Measurements from ENCODE around the gene ADAMTS2.
A peak's percentile ranks its signal among the peaks of the same experiment; 100 is the strongest.
"Not testable (repeated sequence)": the region's sequence is repeated elsewhere in the genome, so short reads cannot be mapped to it uniquely, and the experiment has no call there.

The ADAMTS2 gene

DNA sequence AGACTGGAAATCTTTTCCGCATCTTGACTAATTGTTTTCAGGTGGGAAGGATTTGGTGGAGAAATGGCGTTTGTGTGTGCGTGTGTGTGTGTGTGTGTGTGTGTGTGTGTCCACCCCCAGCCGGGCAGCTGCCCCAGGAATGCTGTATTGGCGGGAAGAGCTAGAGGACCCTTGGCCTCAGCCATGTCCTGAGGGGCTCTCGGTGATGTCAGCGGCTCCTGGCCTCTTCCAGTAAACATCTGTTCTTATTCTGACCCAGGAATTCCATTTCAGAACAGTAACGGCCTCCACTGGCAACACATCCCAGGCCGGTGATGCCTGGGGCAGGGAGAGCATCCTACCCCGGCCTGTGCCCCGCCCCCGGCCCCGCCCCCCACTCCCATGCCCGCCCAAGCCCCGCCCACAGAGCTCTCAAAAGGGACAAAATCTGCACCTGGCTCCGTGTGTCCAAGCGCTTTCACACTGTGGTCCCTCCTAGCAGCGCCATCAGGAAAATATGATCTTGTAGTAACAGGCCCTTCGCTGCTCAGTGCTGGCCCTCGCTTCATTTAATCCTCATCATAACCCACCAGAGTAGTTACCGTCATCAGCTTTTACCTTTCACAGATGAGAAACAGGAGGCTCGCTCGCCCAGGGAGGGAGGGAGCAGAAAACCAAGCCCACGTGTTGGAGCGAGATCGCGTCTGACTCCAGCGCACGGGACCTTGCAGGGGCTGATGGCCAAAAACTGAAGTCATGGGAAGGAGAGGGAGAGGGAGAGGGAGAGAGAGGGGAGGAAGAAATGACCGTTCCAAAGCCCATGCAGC, 18.9 kb downstream of the ADAMTS2 start:
- no peaks in the 10 kb centered on the region for H3K36me3 ChIP-seq (ENCODE audit: control insufficient read depth, low read depth, low read length)
- H3K27ac ChIP-seq (ENCODE audit: low read length): no peak overlapping the region
- no peaks in the 10 kb centered on the region for H3K4me1 ChIP-seq (ENCODE audit: control insufficient read depth, low read depth, low read length)
- no peaks in the 10 kb centered on the region for H3K9me3 ChIP-seq (ENCODE audit: control insufficient read depth, low read depth, low read length)
- H3K9ac ChIP-seq (ENCODE audit: low read length): no peak overlapping the region
- H3K4me3 ChIP-seq (ENCODE audit: low read length): peak overlapping the region; percentile 73
- peaks cover 14% of the 10 kb centered on the region for H3K27me3 ChIP-seq (ENCODE audit: control insufficient read depth, insufficient read depth, low read length)

GRCh38 chr5:179325296-179326031, 19.8 kb downstream of the ADAMTS2 start:
- Histone ChIP-seq H3K27me3 (ENCODE audit: control insufficient read depth, insufficient read depth, low read length) (peaks cover 14% of the 10 kb centered on the region), H3K4me3 (ENCODE audit: low read length) (no peak overlapping the region), H3K27ac (ENCODE audit: low read length) (no peak overlapping the region), H3K36me3 (ENCODE audit: control insufficient read depth, low read depth, low read length) (no peaks in the 10 kb centered on the region), H3K4me1 (ENCODE audit: control insufficient read depth, low read depth, low read length) (no peaks in the 10 kb centered on the region), H3K9ac (ENCODE audit: low read length) (no peak overlapping the region), H3K9me3 (ENCODE audit: control insufficient read depth, low read depth, low read length) (no peaks in the 10 kb centered on the region)

DNA sequence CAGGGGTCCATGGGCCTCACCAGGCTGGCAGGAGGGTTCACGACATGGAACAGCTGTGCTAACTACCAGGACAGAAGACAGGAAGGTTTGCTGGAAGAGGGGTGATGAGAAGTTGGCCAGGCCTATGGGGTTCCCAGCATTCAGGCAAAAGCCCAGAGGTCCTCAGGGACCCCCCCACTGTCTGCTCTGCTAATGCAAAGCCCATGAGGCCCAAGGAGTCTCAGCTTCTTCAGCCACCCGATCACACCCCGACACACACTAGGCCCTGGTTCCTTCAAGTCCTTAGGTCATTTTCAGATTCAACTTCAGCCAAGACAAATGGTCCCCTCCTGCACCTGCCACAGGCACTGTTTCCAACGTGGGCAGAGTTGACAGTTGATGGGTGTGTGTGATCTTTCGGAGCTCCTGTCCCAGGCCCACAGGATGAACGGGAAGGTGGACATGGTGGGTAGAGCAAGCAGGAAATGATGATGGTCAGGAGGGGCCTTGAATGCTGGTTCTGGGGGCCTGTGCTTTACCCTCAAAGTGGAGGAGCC, 20.4 kb downstream of the ADAMTS2 start:
- no peak overlapping the region for H3K9ac ChIP-seq (ENCODE audit: low read length)
- no peaks in the 10 kb centered on the region for H3K9me3 ChIP-seq (ENCODE audit: control insufficient read depth, low read depth, low read length)
- no peak overlapping the region for H3K4me3 ChIP-seq (ENCODE audit: low read length)
- peaks cover 14% of the 10 kb centered on the region for H3K27me3 ChIP-seq (ENCODE audit: control insufficient read depth, insufficient read depth, low read length)
- no peak overlapping the region for H3K27ac ChIP-seq (ENCODE audit: low read length)
- no peaks in the 10 kb centered on the region for H3K36me3 ChIP-seq (ENCODE audit: control insufficient read depth, low read depth, low read length)
- H3K4me1 ChIP-seq (ENCODE audit: control insufficient read depth, low read depth, low read length): no peaks in the 10 kb centered on the region

- H3K4me3 ChIP-seq (ENCODE audit: low read length): not testable (repeated sequence)
These were observed 20.9 kb downstream of the ADAMTS2 start for GRCh38 chr5:179324316-179324715.

GRCh38 chr5:179323026-179323870, 22.0 kb downstream of the ADAMTS2 start:
- H3K27ac ChIP-seq (ENCODE audit: low read length): no peak overlapping the region
- H3K27me3 ChIP-seq (ENCODE audit: control insufficient read depth, insufficient read depth, low read length): peaks cover 14% of the 10 kb centered on the region
- no peaks in the 10 kb centered on the region for H3K4me1 ChIP-seq (ENCODE audit: control insufficient read depth, low read depth, low read length)
- H3K4me3 ChIP-seq (ENCODE audit: low read length): no peak overlapping the region
- H3K9ac ChIP-seq (ENCODE audit: low read length): no peak overlapping the region
- no peaks in the 10 kb centered on the region for H3K9me3 ChIP-seq (ENCODE audit: control insufficient read depth, low read depth, low read length)
- H3K36me3 ChIP-seq (ENCODE audit: control insufficient read depth, low read depth, low read length): no peaks in the 10 kb centered on the region

More at GRCh38 chr5:179324316-179324715, 20.9 kb downstream of the ADAMTS2 start:
- H3K27me3 ChIP-seq (ENCODE audit: control insufficient read depth, insufficient read depth, low read length): peaks cover 14% of the 10 kb centered on the region
- H3K27ac ChIP-seq (ENCODE audit: low read length); H3K36me3 ChIP-seq (ENCODE audit: control insufficient read depth, low read depth, low read length); H3K4me1 ChIP-seq (ENCODE audit: control insufficient read depth, low read depth, low read length); H3K9me3 ChIP-seq (ENCODE audit: control insufficient read depth, low read depth, low read length); H3K9ac ChIP-seq (ENCODE audit: low read length): not testable (repeated sequence)

DNA sequence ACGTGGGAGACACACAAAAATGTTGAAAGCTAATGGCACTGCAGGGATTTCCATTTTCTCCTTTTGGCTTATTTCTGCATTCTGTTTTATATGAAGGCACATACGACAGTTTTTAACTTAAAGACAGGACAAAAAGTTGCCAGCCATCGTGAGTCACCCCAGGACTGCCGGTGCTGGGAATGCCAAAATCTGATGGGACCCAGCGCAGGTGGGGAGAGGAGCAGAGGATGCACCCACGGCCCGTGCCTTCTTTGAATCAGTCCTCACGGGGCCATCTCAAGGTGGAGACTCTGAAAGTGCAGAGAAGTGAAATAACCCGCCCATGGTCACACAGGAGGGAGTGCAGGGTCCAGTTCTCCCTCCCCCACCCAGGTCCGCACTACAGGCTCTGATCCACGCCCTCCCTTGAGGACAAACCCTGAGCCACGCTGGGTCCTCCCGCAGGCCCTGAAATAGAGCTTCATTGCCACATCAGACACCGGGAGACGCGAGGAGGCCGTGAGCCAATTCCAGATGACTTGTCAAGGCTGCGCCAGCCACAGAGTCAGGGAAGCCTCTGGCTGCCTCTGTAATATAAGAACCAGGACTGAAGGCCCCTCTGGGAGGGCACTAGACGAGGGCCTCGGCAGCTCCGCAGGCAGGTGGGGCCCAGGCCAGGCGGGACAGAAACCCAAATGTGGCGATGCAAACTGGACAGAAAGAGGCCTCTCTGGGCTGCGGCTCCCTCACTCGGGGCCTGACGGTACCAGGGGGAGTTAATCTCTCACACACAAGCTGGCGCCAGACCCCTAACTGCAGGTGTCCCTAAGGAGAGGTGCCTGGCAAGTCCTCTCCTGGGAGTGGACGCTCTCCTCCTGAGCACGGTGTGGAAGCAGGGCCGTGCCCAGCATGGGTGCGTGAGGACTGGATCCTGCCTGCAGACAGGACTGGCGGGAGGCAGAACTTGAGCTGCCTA, 22.9 kb downstream of the ADAMTS2 start:
- Histone ChIP-seq H3K36me3 (ENCODE audit: control insufficient read depth, low read depth, low read length) (no peaks in the 10 kb centered on the region), H3K9ac (ENCODE audit: low read length) (no peak overlapping the region), H3K9me3 (ENCODE audit: control insufficient read depth, low read depth, low read length) (no peaks in the 10 kb centered on the region), H3K4me3 (ENCODE audit: low read length) (no peak overlapping the region), H3K27me3 (ENCODE audit: control insufficient read depth, insufficient read depth, low read length) (peaks cover 9% of the 10 kb centered on the region), H3K27ac (ENCODE audit: low read length) (no peak overlapping the region), H3K4me1 (ENCODE audit: control insufficient read depth, low read depth, low read length) (no peaks in the 10 kb centered on the region)

GRCh38 chr5:179321206-179321987, 23.9 kb downstream of the ADAMTS2 start:
- H3K4me3 ChIP-seq (ENCODE audit: low read length): no peak overlapping the region
- H3K9me3 ChIP-seq (ENCODE audit: control insufficient read depth, low read depth, low read length): no peaks in the 10 kb centered on the region
- H3K27ac ChIP-seq (ENCODE audit: low read length): no peak overlapping the region
- H3K4me1 ChIP-seq (ENCODE audit: control insufficient read depth, low read depth, low read length): no peaks in the 10 kb centered on the region
- H3K36me3 ChIP-seq (ENCODE audit: control insufficient read depth, low read depth, low read length): no peaks in the 10 kb centered on the region
- H3K27me3 ChIP-seq (ENCODE audit: control insufficient read depth, insufficient read depth, low read length): no peaks in the 10 kb centered on the region
- no peak overlapping the region for H3K9ac ChIP-seq (ENCODE audit: low read length)

DNA sequence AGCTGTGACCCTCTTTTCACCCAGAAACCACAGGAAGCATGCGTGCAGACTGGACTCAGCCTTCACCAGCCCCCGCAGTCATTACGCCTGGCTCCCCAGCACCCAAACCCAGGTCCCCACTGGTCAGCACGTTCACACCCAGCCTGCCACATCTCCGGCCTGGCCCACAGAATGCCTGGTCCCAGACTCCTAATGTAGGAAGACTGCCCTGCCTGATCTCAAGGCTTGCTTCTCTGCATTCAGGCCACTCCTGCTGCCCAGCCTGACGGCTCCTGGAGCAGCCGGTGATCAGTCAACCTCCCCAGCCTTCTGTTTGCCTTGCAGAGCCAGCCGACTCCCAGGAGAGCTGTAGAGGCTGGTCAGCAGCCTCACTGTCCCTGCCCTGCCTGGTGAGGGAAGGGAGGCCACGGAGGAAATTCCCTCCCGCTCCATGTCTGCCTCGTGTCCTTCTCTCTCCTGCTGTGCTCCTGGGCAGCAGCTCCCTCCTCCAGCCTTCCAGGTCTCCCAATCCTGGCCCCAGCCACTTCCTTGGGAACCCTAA, 25.4 kb downstream of the ADAMTS2 start:
- Histone ChIP-seq H3K36me3 (ENCODE audit: control insufficient read depth, low read depth, low read length) (no peaks in the 10 kb centered on the region), H3K4me1 (ENCODE audit: control insufficient read depth, low read depth, low read length) (no peaks in the 10 kb centered on the region), H3K9ac (ENCODE audit: low read length) (no peak overlapping the region), H3K27me3 (ENCODE audit: control insufficient read depth, insufficient read depth, low read length) (no peaks in the 10 kb centered on the region), H3K4me3 (ENCODE audit: low read length) (no peak overlapping the region), H3K27ac (ENCODE audit: low read length) (no peak overlapping the region), H3K9me3 (ENCODE audit: control insufficient read depth, low read depth, low read length) (no peaks in the 10 kb centered on the region)

DNA sequence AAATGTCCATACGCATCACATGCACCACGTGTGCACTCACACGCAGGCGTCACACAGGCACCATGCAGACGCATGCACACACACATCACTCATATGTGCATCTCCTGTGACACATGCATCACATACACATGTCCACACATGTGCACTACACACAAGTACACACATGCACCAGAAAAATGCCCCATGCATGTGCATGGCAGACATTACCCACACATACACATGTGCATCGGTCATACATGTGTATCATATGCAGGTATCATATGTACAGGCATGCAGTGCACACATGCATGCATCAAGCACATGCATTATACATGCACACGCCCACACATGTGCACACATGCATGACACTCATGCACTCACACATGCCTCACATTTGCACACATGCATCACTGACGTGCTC, 26.1 kb downstream of the ADAMTS2 start:
- Histone ChIP-seq H3K4me1 (ENCODE audit: control insufficient read depth, low read depth, low read length) (no peaks in the 10 kb centered on the region), H3K36me3 (ENCODE audit: control insufficient read depth, low read depth, low read length) (no peaks in the 10 kb centered on the region), H3K27me3 (ENCODE audit: control insufficient read depth, insufficient read depth, low read length) (no peaks in the 10 kb centered on the region), H3K4me3 (ENCODE audit: low read length) (no peak overlapping the region), H3K9me3 (ENCODE audit: control insufficient read depth, low read depth, low read length) (no peaks in the 10 kb centered on the region), H3K9ac (ENCODE audit: low read length) (no peak overlapping the region), H3K27ac (ENCODE audit: low read length) (no peak overlapping the region)

All from iPS-18a (cell line).